Mesothelial cell of epicardium (in vitro differentiated cells): Measurements from ENCODE around the gene TIMM22. TPM values are rescaled to one million over a fixed set of nuclear protein-coding genes. Genes with fewer than 3 reads are reported as not detected.
"Not testable (repeated sequence)": the region's sequence is repeated elsewhere in the genome, so short reads cannot be mapped to it uniquely, and the experiment has no call there.

ENCODE experiments used
- DNase-seq, 2 experiments: peaks; one replicate each; pipeline ENCODE4 v3.0.0; 2021; ENCODE audit warnings: low spot score in 2 of 2; ENCODE audit not compliant: unreplicated experiment in 2 of 2
- H3K27ac Mint-ChIP-seq: 2 replicates; pipeline ENCODE4 v1.8.0; 2021; ENCODE audit warnings: mixed read lengths
- H3K27me3 Mint-ChIP-seq: 2 replicates; pipeline ENCODE4 v1.8.0; 2021; ENCODE audit warnings: low read depth, mixed read lengths
- H3K36me3 Mint-ChIP-seq: 2 replicates; pipeline ENCODE4 v1.8.0; 2021; ENCODE audit warnings: mixed read lengths
- H3K4me1 Mint-ChIP-seq: 2 replicates; pipeline ENCODE4 v1.8.0; 2021; ENCODE audit warnings: mixed read lengths
- H3K4me3 Mint-ChIP-seq: 2 replicates; pipeline ENCODE4 v1.8.0; 2021; ENCODE audit warnings: mild to moderate bottlenecking, moderate library complexity, mixed read lengths
- H3K9me3 Mint-ChIP-seq: 2 replicates; pipeline ENCODE4 v1.8.0; 2021; ENCODE audit warnings: mixed read lengths
- total RNA-seq: library from RNA; stranded (reverse); gene quantifications from 3 replicates; pipeline ENCODE4 v1.2.1, GENCODE V29; 2021
- TF ChIP-seq, protein P1 (sequence below): fragments of 200-600 bp; sonication (generic); IDR thresholded peaks from one replicate; pipeline ENCODE4 v1.5.0; 2021; ENCODE audit warnings: antibody characterized with exemption; ENCODE audit not compliant: unreplicated experiment

TIMM22 gene
- total RNA-seq, 1 donor from 2014 or later = 15.5 TPM

GRCh38 chr17:968812-969730 lies 27.9 kb upstream of the TIMM22 start:
- Mint-ChIP-seq H3K27ac (peak overlapping the region; percentile 94), H3K4me3 (peak overlapping the region; percentile 56), H3K36me3 (peaks cover 8% of the 10 kb centered on the region), H3K27me3 (no peaks in the 10 kb centered on the region), H3K4me1 (peaks cover 62% of the 10 kb centered on the region), H3K9me3 (no peaks in the 10 kb centered on the region)
- TF ChIP-seq, protein P1, sequence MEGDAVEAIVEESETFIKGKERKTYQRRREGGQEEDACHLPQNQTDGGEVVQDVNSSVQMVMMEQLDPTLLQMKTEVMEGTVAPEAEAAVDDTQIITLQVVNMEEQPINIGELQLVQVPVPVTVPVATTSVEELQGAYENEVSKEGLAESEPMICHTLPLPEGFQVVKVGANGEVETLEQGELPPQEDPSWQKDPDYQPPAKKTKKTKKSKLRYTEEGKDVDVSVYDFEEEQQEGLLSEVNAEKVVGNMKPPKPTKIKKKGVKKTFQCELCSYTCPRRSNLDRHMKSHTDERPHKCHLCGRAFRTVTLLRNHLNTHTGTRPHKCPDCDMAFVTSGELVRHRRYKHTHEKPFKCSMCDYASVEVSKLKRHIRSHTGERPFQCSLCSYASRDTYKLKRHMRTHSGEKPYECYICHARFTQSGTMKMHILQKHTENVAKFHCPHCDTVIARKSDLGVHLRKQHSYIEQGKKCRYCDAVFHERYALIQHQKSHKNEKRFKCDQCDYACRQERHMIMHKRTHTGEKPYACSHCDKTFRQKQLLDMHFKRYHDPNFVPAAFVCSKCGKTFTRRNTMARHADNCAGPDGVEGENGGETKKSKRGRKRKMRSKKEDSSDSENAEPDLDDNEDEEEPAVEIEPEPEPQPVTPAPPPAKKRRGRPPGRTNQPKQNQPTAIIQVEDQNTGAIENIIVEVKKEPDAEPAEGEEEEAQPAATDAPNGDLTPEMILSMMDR = no peak
- no peak for DNase-seq

DNA sequence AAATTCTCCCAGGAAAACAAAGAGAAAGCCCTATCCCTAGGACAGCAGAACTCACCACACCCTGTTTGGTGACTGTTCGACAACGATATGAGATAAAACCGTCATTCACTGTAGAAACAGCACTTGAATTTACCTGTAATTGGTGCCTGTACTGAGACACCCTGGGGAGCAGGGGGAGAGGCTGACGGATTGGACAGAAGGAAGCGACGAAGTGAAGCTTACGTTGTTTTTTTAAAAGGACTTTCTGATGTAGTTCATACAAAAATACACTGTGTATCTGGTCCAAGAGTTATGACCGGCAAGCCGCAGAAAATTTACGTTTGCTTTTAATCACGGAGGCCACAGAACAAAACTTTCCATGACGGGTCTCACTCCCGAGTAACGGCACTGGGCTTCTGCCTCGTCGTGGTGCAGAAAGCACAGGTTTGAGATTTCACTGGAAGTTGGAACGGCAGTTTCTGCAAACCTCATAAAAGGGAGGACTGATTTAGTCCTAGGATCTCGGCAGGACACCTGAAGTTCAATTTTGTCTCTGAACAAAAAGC lies 27.0 kb upstream of the TIMM22 start:
- Mint-ChIP-seq H3K36me3 (peaks cover 10% of the 10 kb centered on the region), H3K4me3 (peak overlapping the region; percentile 56), H3K9me3 (no peaks in the 10 kb centered on the region), H3K4me1 (peaks cover 57% of the 10 kb centered on the region), H3K27me3 (no peaks in the 10 kb centered on the region), H3K27ac (peak overlapping the region; percentile 94)
- DNase-seq = no peak
- TF ChIP-seq, protein P1 = no peak

- no peak for DNase-seq
- Mint-ChIP-seq H3K9me3 (no peaks in the 10 kb centered on the region), H3K27me3 (no peaks in the 10 kb centered on the region), H3K36me3 (peaks cover 10% of the 10 kb centered on the region), H3K4me1 (peaks cover 57% of the 10 kb centered on the region), H3K27ac (peak overlapping the region; percentile 94), H3K4me3 (peak overlapping the region; percentile 56)
- TF ChIP-seq, protein P1 = no peak
Observed at GRCh38 chr17:970364-970763, 26.6 kb upstream of the TIMM22 start.

DNA sequence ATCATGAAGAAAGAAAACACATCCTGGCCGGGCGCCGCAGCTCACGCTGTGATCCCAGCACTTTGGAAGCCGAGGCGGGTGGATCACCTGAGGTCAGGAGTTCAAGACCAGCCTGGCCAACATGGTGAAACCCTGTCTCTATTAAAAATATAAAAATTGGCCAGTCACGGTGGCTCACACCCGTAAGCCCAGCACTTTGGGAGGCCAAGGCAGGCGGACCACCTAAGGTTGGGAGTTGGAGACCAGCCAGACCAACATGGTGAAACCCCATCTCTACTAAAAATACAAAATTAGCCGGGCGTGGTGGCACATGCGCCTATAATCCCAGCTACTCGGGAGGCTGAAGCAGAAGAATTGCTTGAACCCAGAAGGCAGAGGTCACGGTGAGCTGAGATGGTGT lies 25.1 kb upstream of the TIMM22 start:
- H3K4me1 Mint-ChIP-seq = peaks cover 64% of the 10 kb centered on the region
- not testable (repeated sequence) for H3K27me3 Mint-ChIP-seq, H3K4me3 Mint-ChIP-seq, H3K9me3 Mint-ChIP-seq, DNase-seq
- peak overlapping the region; percentile 95 for H3K27ac Mint-ChIP-seq
- H3K36me3 Mint-ChIP-seq = peaks cover 10% of the 10 kb centered on the region

DNA sequence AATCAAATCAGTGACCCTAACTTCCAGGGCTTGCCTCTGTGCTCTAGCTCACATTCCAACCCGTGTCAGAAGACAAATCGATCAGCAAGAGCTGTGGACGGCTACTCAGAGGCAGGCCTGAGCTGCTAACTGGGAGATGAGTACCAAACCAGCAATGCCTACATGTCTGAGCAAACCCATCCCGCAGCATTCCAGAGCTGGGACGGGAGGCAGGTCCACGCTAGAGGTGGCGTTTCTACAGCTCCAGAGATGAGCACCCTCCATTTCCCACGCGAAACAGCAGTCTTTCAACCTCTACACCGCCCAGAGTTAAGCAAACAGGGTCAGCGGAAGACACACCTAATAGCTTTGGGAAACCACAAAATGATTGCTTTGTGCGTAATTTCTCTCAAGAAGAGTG lies 23.9 kb upstream of the TIMM22 start:
- peaks cover 72% of the 10 kb centered on the region for H3K4me1 Mint-ChIP-seq
- H3K4me3 Mint-ChIP-seq = no peak overlapping the region

GRCh38 chr17:974778-975177 lies 22.2 kb upstream of the TIMM22 start:
- not testable (repeated sequence) for DNase-seq, H3K4me3 Mint-ChIP-seq, H3K9me3 Mint-ChIP-seq, H3K27me3 Mint-ChIP-seq, H3K36me3 Mint-ChIP-seq, H3K27ac Mint-ChIP-seq
- peaks cover 58% of the 10 kb centered on the region for H3K4me1 Mint-ChIP-seq

More for the DNA sequence above, 23.9 kb upstream of the TIMM22 start:
- H3K9me3 Mint-ChIP-seq = no peaks in the 10 kb centered on the region
- TF ChIP-seq, protein P1 = no peak
- peak overlapping the region; percentile 95 for H3K27ac Mint-ChIP-seq
- H3K36me3 Mint-ChIP-seq = peaks cover 5% of the 10 kb centered on the region
- H3K27me3 Mint-ChIP-seq = no peaks in the 10 kb centered on the region
- DNase-seq = no peak
